ENCODE data around the gene CAMKMT.

CAMKMT gene

GRCh38 chr2:44822174-44822573 lies 460.4 kb downstream of the CAMKMT start:
- H3K27me3 ChIP-seq (ENCODE audit: control insufficient read depth, insufficient read depth, low read length), result no peaks in the 10 kb centered on the region
- no peaks in the 10 kb centered on the region for H3K36me3 ChIP-seq (ENCODE audit: control insufficient read depth, insufficient read depth, low read length)
- H3K4me1 ChIP-seq (ENCODE audit: control insufficient read depth, insufficient read depth, low read length), result peaks cover 13% of the 10 kb centered on the region
- H3K4me3 ChIP-seq (ENCODE audit: low read length), result no peak overlapping the region
- no peak overlapping the region for H3K9ac ChIP-seq (ENCODE audit: low read length)
- no peaks in the 10 kb centered on the region for H3K9me3 ChIP-seq (ENCODE audit: control insufficient read depth, low read length)

Data from mucosa of stomach (tissue), 1 donor.